ENCODE measurements around the gene SEM1.

- TF ChIP-seq CTCF (IDR thresholded peaks at IDR 0.05; ENCODE audit: poor library complexity) (no peak), EZH2phosphoT487 (IDR thresholded peaks at IDR 0.05; ENCODE audit: low read depth, severe bottlenecking, unreplicated experiment) (no peak)
Observed at GRCh38 chr7:96695581-96695980, 14.1 kb downstream of the SEM1 start.
